Ovary (tissue), 9 donors: ENCODE measurements around the gene TULP4. TPM values are rescaled to one million over a fixed set of nuclear protein-coding genes. Genes with fewer than 3 reads are reported as not detected.

Source experiments
- DNase-seq, 5 donors: peaks; one replicate each; pipeline ENCODE4 v3.0.0-alpha.2; 2019 to 2020
- H3K27ac ChIP-seq, 2 donors: fragments of 200-600 bp; one replicate each; pipeline versions ENCODE4 v1.5.1 to v1.8.0; 2019 to 2022
- H3K27me3 ChIP-seq: fragments of 200-600 bp; one replicate; pipeline ENCODE4 v1.8.0; 2022
- H3K36me3 ChIP-seq: fragments of 200-600 bp; sonication (generic); one replicate; pipeline ENCODE4 v1.5.1; 2019
- H3K4me1 ChIP-seq: one replicate; pipeline ENCODE4 v1.8.1; 2013; ENCODE audit warnings: mild to moderate bottlenecking, moderate library complexity; ENCODE audit not compliant: insufficient read depth
- H3K4me3 ChIP-seq: fragments of 200-600 bp; sonication (generic); one replicate; pipeline ENCODE4 v1.5.1; 2017
- H3K9me3 ChIP-seq, 2 donors: fragments of 200-600 bp in 1 of 2; sonication (generic) in 1 of 2; one replicate each; pipeline versions ENCODE4 v1.5.1 to v1.8.1; 2013 to 2019; ENCODE audit warnings: mild to moderate bottlenecking in 1 of 2, moderate library complexity in 1 of 2
- CTCF ChIP-seq, 3 donors: fragments of 450-650 bp in 2 of 3; fragments of 200-600 bp in 1 of 3; IDR thresholded peaks; one replicate each; pipeline versions ENCODE4 v1.5.1 to v1.8.0; 2016 to 2022; ENCODE audit warnings: antibody characterized with exemption in 3 of 3, mild to moderate bottlenecking in 1 of 3
- EP300 ChIP-seq: sonication (generic); formaldehyde crosslinking; IDR thresholded peaks from one replicate; pipeline ENCODE4 v1.6.1; 2017; ENCODE audit warnings: antibody characterized with exemption
- POLR2A ChIP-seq: fragments of 450-650 bp; IDR thresholded peaks from one replicate; pipeline ENCODE4 v1.6.1; 2017; ENCODE audit warnings: antibody characterized with exemption, mild to moderate bottlenecking, moderate library complexity
- WGBS, 3 donors: extraction: QIAGEN DNeasy Blood & Tissue Kit in 1 of 3; methylation state at CpG; one replicate each; pipeline versions ENCODE4 v1.1.5 to v1.1.7; 2013 to 2017; 5-methylcytosine and 5-hydroxymethylcytosine counted together
- intact Hi-C, 4 donors: fragments of 100-400 bp; cut with DNase I; formaldehyde crosslinking; loops; one replicate each; pipeline versions ENCODE4 v1.11.0 to v1.15.1; 2022 to 2023
- polyA plus RNA-seq, 2 donors: library from polyadenylated mRNA; stranded (reverse); fragments of 200-250 nt in 1 of 2; fragments of 350-450 nt in 1 of 2; fragmentation: Illumina TruSeq in 1 of 2; extraction: RNeasy Lipid Tissue Mini Kit (QIAGEN cat#74804) in 1 of 2; gene quantifications; one replicate each; pipeline ENCODE4 v1.2.3, GENCODE V29; 2013 to 2014
- total RNA-seq, 7 donors: library from RNA; depleted of rRNA in 2 of 7; stranded (reverse); fragments of >200 nt in 2 of 7; fragmentation: NEBNext Ultra II Directional in 3 of 7; extraction: Animal tissue kit (Norgen Biotek cat#: 25700) in 3 of 7; gene quantifications; one replicate each; pipeline versions ENCODE4 v1.1.0 to v1.2.4, GENCODE V29; 2016 to 2023
- donor health status: DM: no; HTN: no; CAD: no; lungs with moderate emphysema.
- donor health status: DM: no; HTN: no; CAD: no.
- donor health status: Bipolar disorder and iron deficiency.
- donor health status: DM: yes; HTN: yes; CAD: no.
- donor health status: DM: no; HTN: no; CAD: no.
- donor health status: DM: yes; HTN: yes; CAD: no.

Gene TULP4
- total and polyA plus RNA-seq, 9 donors = 7.5 to 152 (median 92.6) TPM

GRCh38 chr6:158322724-158323560 lies 10.7 kb downstream of the TULP4 start:
- Histone ChIP-seq H3K27me3 (no peaks in the 10 kb centered on the region), H3K9me3 (no peaks in the 10 kb centered on the region), H3K4me3 (no peak overlapping the region), H3K36me3 (no peaks in the 10 kb centered on the region), H3K4me1 (no peaks in the 10 kb centered on the region), H3K27ac (no peak overlapping the region)
- intact Hi-C loops = no loop called here
- WGBS, 3 donors = 72 to 74% (median 74%) methylated on average over 11 of the region's 11 CpGs
- DNase-seq = no peak
- no peak for TF ChIP-seq CTCF (IDR thresholded peaks at IDR 0.05)

- DNase-seq = no peak
- intact Hi-C loops = no loop called here
- H3K9me3 ChIP-seq = no peaks in the 10 kb centered on the region
- TF ChIP-seq CTCF (IDR thresholded peaks at IDR 0.05) = no peak
- no peaks in the 10 kb centered on the region for H3K27me3 ChIP-seq
- H3K36me3 ChIP-seq = no peaks in the 10 kb centered on the region
- no peaks in the 10 kb centered on the region for H3K4me1 ChIP-seq
- WGBS, 3 donors = 93 to 95% (median 94%) methylated on average over 2 of the region's 2 CpGs
- H3K27ac ChIP-seq = no peak overlapping the region
- H3K4me3 ChIP-seq = no peak overlapping the region
Measured at GRCh38 chr6:158323561-158323958, 11.3 kb downstream of the TULP4 start.

- Histone ChIP-seq H3K9me3 (no peaks in the 10 kb centered on the region), H3K4me3 (no peak overlapping the region), H3K4me1 (peaks cover 3% of the 10 kb centered on the region), H3K27me3 (no peaks in the 10 kb centered on the region), H3K36me3 (no peaks in the 10 kb centered on the region), H3K27ac (no peak overlapping the region)
- WGBS, 3 donors = 82 to 85% (median 83%) methylated on average over 5 of the region's 5 CpGs
- TF ChIP-seq CTCF (IDR thresholded peaks at IDR 0.05) (no peak), EP300 (no peak), POLR2A (no peak)
- intact Hi-C loops = no loop called here
- no peak for DNase-seq
Measured at GRCh38 chr6:158324136-158324535, 11.9 kb downstream of the TULP4 start.

- H3K36me3 ChIP-seq = no peaks in the 10 kb centered on the region
- H3K9me3 ChIP-seq = no peaks in the 10 kb centered on the region
- intact Hi-C loops = no loop called here
- DNase-seq = no peak
- 48 to 73% (median 72%) methylated on average over 1 of the region's 1 CpG for WGBS, 3 donors
- peaks cover 3% of the 10 kb centered on the region for H3K4me1 ChIP-seq
- no peaks in the 10 kb centered on the region for H3K27me3 ChIP-seq
- H3K4me3 ChIP-seq = no peak overlapping the region
- H3K27ac ChIP-seq = no peak overlapping the region
- no peak for TF ChIP-seq EP300
- no peak for TF ChIP-seq CTCF (IDR thresholded peaks at IDR 0.05)
- TF ChIP-seq POLR2A = no peak
Measured at GRCh38 chr6:158327211-158327610, 14.9 kb downstream of the TULP4 start.
